GM18870 (cell line): ENCODE data around the gene WDR20.
"Not testable (repeated sequence)": the region's sequence is repeated elsewhere in the genome, so short reads cannot be mapped to it uniquely, and the experiment has no call there.

Experiments
- ATAC-seq: cut with Tn5 transposase; IDR thresholded peaks from one replicate; pipeline ENCODE4 v1.9.1; 2021; ENCODE audit warnings: moderate library complexity; ENCODE audit not compliant: unreplicated experiment

Gene WDR20

GRCh38 chr14:102126807-102127455 lies 12.8 kb upstream of the WDR20 start:
- no peak for ATAC-seq

DNA sequence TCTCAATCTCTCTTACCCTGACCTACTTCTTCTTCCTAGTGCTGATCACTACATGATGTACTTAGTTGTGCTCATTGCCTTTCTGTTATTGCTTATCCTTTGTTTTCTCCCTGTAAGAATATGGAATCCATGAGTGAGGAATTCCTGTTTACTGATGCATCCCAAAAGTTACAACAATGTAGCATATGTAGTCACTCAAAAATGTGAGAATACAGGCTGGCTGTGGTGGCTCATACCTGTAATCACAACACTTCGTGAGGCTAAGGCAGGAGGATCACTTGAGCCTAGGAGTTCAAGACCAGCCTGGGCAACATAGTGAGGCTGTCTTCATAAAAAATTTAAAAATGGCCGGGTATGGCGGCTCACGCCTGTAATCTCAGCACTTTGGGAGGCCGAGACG lies 8.0 kb upstream of the WDR20 start:
- ATAC-seq, result no peak

GRCh38 chr14:102134021-102134420 lies 5.7 kb upstream of the WDR20 start:
- not testable (repeated sequence) for ATAC-seq

- ATAC-seq, result not testable (repeated sequence)
Measured at GRCh38 chr14:102134719-102135118, 5.0 kb upstream of the WDR20 start.

GRCh38 chr14:102135456-102135855 lies 4.2 kb upstream of the WDR20 start:
- ATAC-seq, result not testable (repeated sequence)

DNA sequence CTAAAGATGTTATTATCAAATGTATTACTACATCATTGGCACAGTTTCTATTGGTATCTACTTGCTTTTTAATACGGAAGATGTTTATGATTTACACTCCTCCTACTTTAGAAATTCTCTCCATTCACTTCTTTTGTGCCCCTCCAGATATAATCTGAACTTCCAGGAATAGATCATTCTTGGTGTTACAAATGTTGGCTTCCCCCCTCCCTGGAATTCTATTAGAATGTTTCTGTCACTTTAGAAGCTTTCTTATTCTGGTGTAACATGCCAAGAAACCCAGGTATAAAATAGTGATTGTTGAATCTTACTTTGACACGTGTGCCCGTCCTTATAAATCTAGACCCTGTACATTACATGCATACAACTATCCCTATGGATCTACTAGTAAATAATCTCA lies 1.2 kb upstream of the WDR20 start:
- no peak for ATAC-seq

DNA sequence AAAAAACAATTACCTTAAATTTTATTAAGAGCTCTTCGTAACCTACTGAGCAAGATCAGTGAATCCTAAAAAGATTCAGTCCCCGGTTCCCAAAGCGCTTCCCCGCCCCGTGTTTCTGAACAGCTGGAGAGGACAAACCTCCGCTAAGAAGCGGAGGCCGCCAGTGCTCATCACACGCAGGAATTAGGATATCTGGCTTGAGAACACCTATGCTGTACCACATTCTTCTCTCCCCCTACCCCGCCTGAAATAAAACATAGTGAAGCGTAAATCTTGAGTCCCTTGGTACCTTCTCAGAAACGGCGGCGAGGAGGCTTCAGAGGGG lies 774 bp upstream of the WDR20 start:
- ATAC-seq, result no peak

DNA sequence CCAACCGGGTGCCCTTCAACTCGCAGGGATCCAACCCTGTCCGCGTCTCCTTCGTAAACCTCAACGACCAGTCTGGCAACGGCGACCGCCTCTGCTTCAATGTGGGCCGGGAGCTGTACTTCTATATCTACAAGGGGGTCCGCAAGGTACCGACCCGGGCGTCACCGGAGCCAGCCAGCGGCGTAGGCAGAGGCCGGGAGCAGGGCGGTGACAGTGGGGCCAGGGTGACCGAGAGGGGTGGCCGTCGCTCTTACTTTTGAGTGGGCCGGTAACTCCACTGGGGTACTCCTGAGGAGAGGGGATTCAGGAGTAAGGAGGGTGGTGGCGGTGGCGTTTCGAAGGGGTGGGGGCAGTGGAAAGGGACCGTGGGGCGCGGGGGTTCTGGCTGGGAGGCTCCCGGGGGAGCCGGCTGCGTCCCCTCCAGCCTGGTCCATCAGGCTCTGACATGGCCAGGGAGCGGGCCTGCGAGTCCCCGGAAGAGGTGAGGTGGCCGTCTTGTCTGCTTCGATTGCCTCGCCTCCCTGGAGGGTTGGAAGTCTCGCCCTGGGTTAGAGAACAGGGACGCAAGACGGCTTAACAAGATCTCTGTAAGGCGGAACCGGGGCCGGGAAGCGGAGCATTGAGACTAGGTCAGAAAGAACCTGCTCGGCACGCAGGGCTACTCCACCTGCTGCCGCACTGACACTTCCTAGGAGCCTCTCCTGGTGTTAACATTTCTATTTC lies 491 bp downstream of the WDR20 start:
- peak; percentile 17 for ATAC-seq

GRCh38 chr14:102140750-102141145 lies 1.1 kb downstream of the WDR20 start:
- no peak for ATAC-seq

GRCh38 chr14:102141797-102142196 lies 2.1 kb downstream of the WDR20 start:
- no peak for ATAC-seq

GRCh38 chr14:102144914-102145313 lies 5.2 kb downstream of the WDR20 start:
- no peak for ATAC-seq

GRCh38 chr14:102145395-102145794 lies 5.7 kb downstream of the WDR20 start:
- no peak for ATAC-seq

DNA sequence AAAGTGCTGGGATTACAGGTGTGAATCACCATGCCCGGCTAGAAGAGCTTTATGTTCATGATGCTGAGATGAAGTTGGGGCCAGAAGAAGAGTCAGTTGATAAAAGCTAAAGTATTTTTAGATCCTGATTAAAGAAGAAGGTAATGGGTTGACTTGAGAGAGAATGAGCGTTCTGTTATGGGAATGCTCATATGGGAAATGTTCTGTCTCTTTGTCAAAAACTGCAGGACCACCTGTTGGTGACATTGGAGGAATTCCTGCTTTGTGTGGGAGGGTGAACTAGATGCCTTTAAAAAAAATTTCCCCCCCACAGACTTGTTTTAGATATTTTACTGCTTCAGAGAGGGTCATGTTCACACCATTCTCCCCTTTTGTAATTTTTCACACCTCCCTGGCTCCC lies 6.7 kb downstream of the WDR20 start:
- no peak for ATAC-seq

DNA sequence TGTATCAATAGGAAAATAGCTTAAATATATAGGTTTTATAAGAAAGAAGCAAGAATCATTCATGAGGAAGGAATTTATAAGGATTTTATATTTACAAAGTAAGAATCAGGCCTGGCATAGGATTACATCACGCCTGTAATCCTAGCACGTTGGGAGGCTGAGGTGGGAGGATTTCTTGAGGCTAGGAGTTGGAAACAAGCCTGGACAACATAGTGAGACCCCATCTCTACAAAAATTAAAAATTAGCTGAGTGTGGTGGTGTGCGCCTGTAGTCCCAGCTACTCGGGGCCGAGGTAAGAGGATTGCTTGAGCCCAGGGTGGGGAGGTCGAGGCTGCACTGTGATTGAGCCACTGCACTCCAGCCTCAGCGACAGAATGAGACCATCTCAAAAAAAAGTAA lies 10.4 kb downstream of the WDR20 start:
- ATAC-seq, result no peak

DNA sequence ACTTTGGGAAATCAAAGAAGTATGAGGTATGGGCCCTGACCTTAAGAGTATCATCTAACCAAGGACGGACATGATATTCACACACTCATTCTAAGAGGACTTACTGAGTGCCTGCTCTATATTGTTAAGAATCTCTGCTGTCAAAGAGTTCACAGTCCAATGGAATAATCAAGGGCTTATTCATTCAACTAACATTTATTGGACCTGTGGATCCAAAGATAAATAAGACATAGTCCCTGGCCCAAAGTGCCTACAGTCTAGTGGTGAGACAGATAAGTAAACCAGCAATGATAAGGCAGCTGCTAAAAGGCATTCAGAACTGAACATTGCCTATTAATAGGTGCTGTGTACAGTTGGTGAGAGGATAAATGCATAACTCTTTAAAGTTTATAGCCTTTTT lies 11.0 kb downstream of the WDR20 start:
- ATAC-seq, result no peak

GRCh38 chr14:102151411-102151810 lies 11.7 kb downstream of the WDR20 start:
- ATAC-seq, result not testable (repeated sequence)

DNA sequence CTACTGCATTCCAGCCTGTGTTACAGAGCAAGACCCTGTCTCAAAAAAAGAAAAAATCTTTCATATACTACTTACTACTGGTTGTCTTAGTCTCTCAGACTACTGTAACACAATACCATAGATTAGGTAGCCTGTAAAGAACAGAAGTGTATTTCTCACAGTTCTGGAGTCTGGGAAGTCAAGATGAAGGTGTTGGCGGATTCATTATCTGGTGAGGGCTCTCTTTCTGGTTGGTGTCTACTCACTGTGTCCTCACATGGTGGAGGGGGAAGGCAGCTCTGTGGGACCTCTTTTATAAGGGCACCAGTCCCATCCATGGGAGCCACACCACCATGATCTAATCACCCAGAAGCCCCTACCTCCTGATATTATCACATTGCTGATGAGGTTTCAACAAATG lies 14.4 kb downstream of the WDR20 start:
- no peak for ATAC-seq

DNA sequence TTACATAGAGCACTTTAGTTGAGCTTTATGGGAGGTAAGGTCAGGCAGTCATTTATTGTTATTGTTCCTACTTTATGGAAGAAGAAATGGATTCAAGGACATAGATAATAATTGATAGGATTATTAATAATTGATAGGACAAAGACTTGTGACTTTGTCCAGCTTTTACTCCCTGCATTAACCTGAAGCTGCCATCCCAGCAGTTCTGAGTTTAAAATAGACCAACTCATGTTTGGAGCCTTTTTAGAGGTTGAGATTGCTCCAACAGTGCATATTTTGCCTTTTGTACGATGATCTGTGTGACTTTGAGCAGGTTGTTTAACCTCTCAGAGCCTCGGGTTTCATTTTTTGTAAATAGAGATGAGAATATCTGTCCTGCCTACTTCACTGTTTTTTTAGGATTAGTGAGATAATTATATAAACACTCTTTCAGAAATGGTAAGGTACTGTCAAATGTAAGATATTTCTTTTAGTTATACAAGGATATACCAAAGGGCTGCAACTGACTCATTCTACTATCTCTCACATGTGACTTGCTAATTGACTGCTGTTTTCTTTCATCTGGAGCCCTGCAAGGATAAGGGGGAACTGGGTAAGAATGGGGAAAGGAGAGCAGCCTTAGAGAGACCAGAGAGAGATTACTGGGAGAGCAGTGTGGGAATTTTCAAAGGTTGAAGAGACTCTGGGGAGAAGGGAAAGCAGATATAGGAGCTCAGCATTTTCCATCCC lies 15.3 kb downstream of the WDR20 start:
- no peak for ATAC-seq

DNA sequence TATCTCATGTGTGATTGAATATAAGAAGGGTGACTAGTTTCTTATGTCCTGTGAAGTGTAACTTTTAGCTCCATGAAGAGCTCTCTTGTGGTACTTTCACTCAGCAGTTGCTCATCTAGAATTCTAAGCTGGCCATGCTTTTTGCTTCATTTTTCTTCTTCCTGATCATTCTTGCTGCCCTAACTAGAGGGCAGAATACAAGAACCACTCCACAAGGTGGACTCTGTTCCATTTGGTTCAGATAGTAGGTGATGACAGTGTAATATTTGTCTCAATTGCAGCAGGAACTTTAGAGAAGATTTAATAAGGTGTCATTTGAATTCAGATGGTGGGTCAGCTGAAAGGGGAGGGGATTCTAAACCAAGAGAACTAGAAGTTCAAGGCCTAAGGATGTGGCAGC lies 17.6 kb downstream of the WDR20 start:
- ATAC-seq, result no peak

DNA sequence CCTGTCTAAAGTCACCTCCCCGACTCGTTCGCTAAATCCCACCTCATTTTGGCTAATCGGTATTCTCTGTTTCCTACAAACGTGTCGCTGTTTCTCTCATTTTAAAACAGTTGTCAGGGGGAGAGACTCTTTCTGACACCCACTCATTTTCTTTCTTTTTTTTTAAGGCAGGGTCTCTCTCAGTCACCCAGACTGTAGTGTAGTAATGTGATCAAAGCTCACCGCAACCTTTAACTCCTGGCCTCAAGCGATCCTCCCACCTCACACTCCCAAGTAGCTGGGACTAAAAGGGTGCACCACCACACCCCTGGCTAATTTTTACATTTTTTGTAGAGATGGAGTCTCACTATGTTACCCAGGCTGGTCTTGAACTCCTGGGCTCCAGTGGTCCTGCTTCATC lies 19.1 kb downstream of the WDR20 start:
- ATAC-seq, result no peak

DNA sequence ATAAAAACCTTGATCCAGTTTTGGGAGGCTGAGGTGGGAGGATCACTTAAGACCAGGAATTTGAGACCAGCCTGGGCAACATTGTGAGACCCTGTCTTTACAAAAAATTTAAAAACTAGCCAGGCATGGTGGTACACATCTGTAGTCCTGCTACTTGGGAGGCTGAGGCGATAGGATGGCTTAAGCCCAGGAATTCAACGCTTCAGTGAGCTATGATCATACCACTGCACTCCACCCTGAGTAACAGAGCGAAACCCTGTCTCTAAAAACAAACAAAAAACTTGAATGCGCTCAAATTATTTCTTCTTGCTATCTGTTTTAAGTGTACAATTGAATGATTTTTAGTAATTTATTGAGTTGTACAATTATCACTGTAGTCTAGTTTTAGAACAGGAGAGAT lies 20.1 kb downstream of the WDR20 start:
- no peak for ATAC-seq

GRCh38 chr14:102162487-102162886 lies 22.8 kb downstream of the WDR20 start:
- no peak for ATAC-seq
